Neural cell (in vitro differentiated cells): Measurements from ENCODE around the gene IL22RA2.

ENCODE experiments used
- CTCF ChIP-seq: fragments of 450-650 bp; IDR thresholded peaks from 2 replicates; pipeline ENCODE4 v1.5.1; 2014; ENCODE audit warnings: antibody characterized with exemption, mild to moderate bottlenecking, moderate library complexity; ENCODE audit not compliant: poor library complexity, severe bottlenecking
- EP300 ChIP-seq: fragments of 450-650 bp; conservative IDR thresholded peaks from 2 replicates; pipeline ENCODE4 v1.6.1; 2014; ENCODE audit warnings: antibody characterized with exemption, mild to moderate bottlenecking, moderate library complexity; ENCODE audit not compliant: poor library complexity, severe bottlenecking
- EZH2 ChIP-seq: fragments of 200-600, 300-800 bp; shearing (Covaris generic), sonication (generic); IDR thresholded peaks from 2 replicates; pipeline ENCODE4 v1.6.1; 2014; ENCODE audit warnings: antibody characterized with exemption, low read length, borderline replicate concordance, mild to moderate bottlenecking; ENCODE audit not compliant: insufficient read depth, poor library complexity, severe bottlenecking
- MXI1 ChIP-seq: fragments of 450-650 bp; conservative IDR thresholded peaks from 2 replicates; pipeline ENCODE4 v1.6.1; 2014; ENCODE audit warnings: antibody characterized with exemption, mild to moderate bottlenecking; ENCODE audit not compliant: poor library complexity, severe bottlenecking
- POLR2AphosphoS5 ChIP-seq: IDR thresholded peaks from 2 replicates; pipeline ENCODE4 v1.6.1; 2012
- RAD21 ChIP-seq: fragments of 450-650 bp; conservative IDR thresholded peaks from 2 replicates; pipeline ENCODE4 v1.6.1; 2014; ENCODE audit warnings: antibody characterized with exemption, mild to moderate bottlenecking, moderate library complexity
- REST ChIP-seq: IDR thresholded peaks from 2 replicates; pipeline ENCODE4 v1.6.1; 2012; ENCODE audit warnings: borderline replicate concordance
- SMC3 ChIP-seq: fragments of 450-650 bp; conservative IDR thresholded peaks from 2 replicates; pipeline ENCODE4 v1.6.1; 2014; ENCODE audit warnings: antibody characterized with exemption, mild to moderate bottlenecking, moderate library complexity; ENCODE audit not compliant: poor library complexity
- TAF1 ChIP-seq: IDR thresholded peaks from 2 replicates; pipeline ENCODE4 v1.6.1; 2012; ENCODE audit warnings: low read depth

- no peak for TF ChIP-seq CTCF
- TF ChIP-seq EP300, result no peak
- TF ChIP-seq POLR2AphosphoS5, result peak; percentile 10
- TF ChIP-seq EZH2, result no peak
- TF ChIP-seq RAD21, result no peak
- no peak for TF ChIP-seq TAF1
- no peak for TF ChIP-seq SMC3
- TF ChIP-seq MXI1, result no peak
- TF ChIP-seq REST, result no peak
Observed at GRCh38 chr6:137218473-137218916, 45.1 kb upstream of the IL22RA2 start.
